T-helper 1 cell (primary cell): ENCODE results near the gene ZNF785.
"Not testable (repeated sequence)": the region's sequence is repeated elsewhere in the genome, so short reads cannot be mapped to it uniquely, and the experiment has no call there.

Experiments
- DNase-seq, 5 donors: peaks; one replicate each; pipeline ENCODE4 v3.0.0-alpha.2; 2012 to 2020

Gene ZNF785

DNA sequence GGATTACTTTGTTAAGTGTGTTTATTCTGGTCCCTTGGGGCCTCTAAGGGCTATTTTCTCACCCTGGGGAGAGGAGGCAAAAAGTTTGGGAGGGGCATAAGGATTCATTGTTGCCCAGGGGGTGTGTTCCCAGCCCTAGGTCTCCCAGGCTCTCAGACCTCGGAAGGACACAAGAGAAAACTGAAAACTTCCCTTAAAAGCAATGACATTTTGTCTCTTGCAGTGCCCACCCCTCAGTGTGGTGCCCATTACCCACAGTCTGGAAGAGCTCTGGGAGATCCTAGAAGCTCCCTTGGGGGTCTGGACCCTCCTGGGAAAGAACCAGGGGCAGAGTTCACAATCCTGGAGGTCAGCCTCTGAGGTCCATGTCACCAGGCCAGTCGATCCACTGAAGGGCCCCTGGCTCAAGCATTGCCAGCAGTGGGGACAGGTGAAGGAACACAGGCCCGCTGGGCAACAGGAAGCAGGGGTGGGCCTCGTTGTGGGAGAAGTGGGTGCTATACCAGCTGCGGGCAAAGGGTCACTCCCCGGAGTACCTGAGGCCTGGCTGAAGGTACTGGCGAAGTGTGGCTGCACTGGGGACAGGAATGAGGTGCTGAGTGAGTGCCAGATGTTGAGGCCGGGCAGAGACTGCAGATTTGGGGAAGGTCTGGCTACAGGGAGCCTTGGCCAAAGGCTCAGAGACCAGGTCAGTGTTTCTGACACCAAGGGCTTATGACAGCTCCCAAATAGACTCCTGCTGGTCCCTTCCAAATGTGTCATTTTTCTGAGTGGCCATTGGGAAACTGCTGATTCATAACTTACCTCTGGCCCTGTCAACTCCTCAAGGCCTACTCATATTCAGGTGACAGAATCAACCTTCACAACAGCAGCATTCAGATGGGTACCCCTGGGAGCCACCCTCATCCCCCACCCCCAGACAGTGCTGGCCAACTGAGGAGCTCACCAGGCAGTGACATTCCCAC, 46.2 kb downstream of the ZNF785 start:
- DNase-seq, result no peak

DNA sequence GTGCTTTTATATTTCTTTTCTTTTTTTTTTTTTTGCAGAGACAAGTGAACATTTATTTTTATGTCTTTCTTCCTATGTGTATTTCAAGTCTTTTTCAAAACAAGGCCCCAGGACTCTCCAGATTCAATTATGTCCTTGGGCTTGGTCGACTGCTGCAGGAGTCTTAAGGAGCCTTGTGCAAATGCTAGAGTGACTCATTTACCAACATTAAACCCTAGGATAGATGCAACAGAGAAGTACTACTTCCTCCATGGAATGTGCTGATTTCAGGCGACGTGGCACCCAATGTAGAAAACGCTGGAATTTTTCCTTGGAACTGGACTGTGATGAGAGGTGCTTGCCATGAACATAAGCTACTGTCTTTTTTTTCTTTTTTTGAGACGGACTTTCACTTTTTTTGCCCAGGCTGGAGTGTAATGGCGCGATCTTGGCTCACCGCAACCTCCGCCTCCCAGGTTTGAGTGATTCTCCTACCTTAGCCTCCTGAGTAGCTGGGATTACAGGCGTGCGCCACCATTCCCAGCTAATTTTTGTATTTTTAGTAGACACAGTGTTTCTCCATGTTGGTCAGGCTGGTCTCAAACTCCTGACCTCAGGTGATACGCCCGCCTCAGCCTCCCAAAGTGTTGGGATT, 49.0 kb downstream of the ZNF785 start:
- DNase-seq, result not testable (repeated sequence)

DNA sequence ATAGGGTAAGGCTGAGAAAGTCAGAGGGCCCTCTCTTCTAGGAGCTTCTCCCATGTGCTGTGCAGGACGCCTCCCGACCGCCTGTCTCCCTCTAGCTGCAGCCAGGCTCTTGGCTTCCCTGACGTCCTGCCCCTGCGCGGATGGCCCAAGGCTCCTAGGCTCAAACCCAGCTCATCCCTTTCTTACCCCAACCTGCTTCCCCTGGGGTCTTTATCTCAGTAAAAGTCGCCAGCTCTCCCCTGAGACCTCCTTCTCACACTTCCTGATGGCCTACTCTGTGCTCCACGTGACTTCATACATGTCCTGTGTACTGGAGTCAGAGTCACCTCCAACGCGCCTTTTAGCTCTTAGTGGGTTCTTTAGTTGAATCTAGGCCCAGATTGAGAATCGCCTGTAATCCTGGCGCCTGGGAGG, 49.7 kb downstream of the ZNF785 start:
- peak in 4 of 5 donors; percentile 34 to 76 (median 56) for DNase-seq

DNA sequence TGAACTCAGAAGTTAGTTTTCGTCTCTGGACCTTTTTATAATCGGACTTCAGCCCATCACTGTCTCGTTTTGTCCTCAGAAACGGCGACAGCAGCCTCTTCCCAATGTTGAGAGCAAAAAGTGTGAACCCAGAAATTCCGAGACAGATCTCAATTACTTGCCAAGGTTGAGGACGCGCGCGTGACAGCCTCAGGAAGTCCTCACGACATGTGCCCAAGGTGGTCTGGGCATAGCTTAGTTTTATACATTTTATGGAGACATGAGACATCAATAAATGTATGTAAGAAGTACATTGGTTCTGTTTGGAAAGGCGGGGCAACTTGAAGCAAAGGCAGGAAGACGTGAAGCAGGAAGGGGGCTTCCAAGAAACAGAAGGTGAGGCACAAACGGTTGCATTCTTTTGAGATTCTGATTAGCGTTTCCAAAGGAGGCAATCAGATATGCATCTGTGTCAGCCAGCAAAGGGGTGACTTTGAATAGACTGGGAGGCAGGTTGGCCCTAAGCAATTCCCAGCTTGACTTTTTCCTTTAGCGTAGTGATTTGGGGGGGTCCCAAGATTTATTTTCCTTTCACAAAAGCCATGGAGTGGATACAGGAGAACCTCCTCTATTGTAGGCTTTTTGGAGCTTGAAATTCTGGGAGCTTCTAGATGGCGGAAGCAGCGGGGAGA, 50.3 kb downstream of the ZNF785 start:
- DNase-seq, result no peak

DNA sequence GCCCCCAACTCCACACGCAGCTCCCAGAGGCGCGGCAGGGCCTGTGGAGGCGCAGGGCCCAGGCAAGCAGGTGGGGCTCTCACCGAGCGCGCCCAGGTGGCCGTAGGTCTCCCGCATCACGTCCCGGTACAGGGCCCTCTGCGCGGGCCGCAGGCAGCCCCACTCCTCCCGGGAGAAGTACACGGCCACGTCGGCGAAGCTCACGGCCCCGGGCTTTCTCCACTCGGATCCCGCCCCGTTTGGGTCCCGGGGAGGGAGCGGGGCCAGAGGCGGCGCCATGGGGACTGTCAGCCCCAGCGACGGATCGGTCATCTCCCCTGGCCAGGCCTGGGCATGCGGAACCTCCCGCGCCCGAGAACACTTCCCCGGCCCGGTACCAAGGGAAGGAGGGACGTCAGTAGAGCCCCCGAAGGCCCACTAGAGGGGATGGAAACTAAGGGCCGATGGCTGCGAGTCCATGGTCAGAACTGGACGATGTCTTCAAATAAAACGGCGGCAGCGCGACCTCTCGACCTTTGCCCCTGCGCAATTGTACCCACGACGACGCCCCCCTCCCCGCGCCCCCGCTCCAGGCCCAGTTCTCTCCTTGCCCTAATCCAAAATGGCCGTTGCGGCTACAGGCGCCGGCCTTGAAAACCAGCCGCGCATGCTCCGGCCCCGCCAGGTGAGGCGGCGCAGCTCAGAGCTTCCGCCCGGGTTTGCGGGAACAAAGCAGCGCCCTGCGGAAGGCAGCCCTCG, 51.0 kb downstream of the ZNF785 start, which contains the start of gene ZNF747:
ZNF747 (minus strand) TSS at position 491 of the 738 bp plus-strand sequence; CDS start at position 312, 179 bp downstream.
- peak; percentile 80 to 90 (median 88) for DNase-seq

DNA sequence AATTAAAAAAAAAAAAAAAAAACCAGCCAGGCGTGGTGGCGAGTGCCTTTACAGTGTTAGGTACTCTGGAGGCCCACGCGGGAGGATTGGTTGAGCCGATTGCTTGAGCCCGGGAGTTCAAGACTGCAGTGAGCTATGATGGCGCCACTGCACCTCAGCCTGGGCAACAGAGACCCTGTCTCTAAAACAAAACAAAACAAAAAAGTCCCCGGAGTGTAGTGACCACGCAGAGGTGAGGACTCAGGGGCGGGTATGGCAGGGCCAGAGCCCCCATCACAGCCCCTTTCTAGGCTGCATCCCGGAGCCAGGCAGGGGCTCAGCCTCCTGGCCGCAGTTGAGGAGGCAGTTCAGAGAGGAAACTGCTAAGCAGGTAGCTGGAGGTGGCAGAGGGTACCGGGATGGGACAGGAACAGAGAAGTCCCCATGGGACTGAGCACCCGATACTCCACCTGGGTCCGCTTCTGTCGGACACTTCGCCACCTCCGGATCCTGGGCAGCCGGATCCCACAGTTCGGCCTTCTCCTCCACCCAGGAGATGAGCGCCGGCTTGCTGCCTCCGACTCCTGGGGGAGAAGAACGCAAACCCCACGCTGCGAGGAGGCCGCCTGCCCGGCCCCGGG, 51.6 kb downstream of the ZNF785 start:
- no peak for DNase-seq

DNA sequence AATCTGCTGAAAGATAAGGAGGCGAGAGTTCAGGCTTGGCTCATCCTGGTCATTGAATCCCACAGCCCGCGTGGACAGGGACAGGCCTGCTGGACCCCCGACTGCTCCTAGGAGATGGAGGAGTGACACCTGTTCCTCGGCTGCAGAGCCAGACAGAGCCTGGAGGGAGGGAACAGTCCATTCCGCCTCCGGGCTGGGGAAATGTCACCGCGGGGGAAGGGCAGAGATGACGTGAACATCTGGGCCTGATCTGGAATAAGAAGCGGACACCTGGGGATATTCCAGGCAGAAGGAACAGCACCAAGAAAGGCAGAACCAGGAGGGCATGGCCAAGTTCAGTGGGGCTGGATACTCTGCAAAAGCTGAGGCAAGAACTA, 52.4 kb downstream of the ZNF785 start:
- no peak for DNase-seq

DNA sequence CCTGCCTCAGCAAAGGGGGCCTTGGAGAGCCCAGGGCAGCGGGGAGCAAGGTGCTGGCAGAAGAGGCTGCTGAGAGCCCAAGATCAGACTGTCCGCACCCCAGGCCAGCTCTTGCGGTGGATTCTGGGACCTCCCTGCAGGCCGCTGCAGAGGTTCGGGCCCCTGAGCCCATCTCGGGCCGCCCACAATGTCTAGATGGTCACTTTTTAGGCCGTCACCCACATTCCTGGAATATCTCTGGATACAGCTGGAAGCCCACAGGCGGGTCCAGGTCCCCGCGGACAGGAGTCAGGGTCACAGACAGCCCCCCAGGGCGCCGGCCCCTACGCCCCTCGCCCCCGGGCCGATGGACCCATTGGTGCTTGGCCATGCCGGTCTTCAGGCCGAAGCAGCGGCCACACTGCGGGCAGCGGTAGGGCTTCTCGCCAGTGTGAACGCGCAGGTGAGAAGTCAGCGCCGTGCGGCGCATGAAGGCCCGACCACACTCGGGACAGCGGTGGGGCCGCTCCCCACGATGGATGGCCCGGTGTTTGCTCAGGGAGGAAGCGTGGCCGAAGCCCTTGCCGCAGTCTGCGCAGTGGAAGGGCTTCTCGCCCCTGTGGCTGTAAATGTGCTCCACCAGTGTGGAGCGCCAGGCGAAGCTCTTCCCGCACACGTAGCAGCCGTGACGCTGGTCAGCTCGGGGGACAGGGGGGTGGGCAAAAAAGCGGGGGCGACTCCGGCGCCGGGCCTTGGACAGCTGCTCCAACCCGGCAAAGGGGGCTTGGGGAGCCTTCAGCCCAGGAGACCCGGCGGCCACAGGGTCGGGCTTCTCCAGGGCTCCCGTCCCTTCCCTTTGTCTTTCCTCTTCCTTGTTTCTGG, 53.0 kb downstream of the ZNF785 start:
- DNase-seq, result no peak
